ENCODE results near the gene KRTAP10-1. TPM values are rescaled to one million over a fixed set of nuclear protein-coding genes. Genes with fewer than 3 reads are reported as not detected.

KRTAP10-1 gene
- total and polyA plus RNA-seq, 2 of the 8 experiments (the other 6 are each of a cell fraction or from before 2014, with no cell fraction given), result 0.08 TPM; not detected in 1

- no peaks in the 10 kb centered on the region for H3K79me1 ChIP-seq (ENCODE audit: low read depth, low read length)
- H2AK5ac ChIP-seq (ENCODE audit: low read depth, low read length), result no peak overlapping the region
- H2BK15ac ChIP-seq (ENCODE audit: low read length), result no peak overlapping the region
- no peak overlapping the region for H2BK20ac ChIP-seq (ENCODE audit: low read length)
- no peak overlapping the region for H2AFZ ChIP-seq (ENCODE audit: low read length)
- no peak overlapping the region for H3K18ac ChIP-seq (ENCODE audit: extremely low read depth, low read length)
- DNase-seq (ENCODE audit: low read depth in 1 of 2, low spot score in 2 of 2), result no peak
- H3K4me3 ChIP-seq (ENCODE audit: extremely low read depth in 1 of 4, insufficient read depth in 2 of 4, low read depth in 3 of 4, low read length in 4 of 4), result no peak overlapping the region
- H2BK120ac ChIP-seq (replicated peaks; ENCODE audit: low read depth, low read length), result no peak overlapping the region
- no peaks in the 10 kb centered on the region for H3K79me2 ChIP-seq (ENCODE audit: control insufficient read depth in 1 of 2, insufficient read depth in 2 of 2, low read length in 2 of 2)
- H4K5ac ChIP-seq (ENCODE audit: insufficient read length, low read depth, low read length), result no peak overlapping the region
- no peaks in the 10 kb centered on the region for H3K27me3 ChIP-seq (replicated peaks in 1 of 4; ENCODE audit: control insufficient read depth in 3 of 4, extremely low read depth in 1 of 4, insufficient read depth in 3 of 4, low read length in 3 of 4)
- no peaks in the 10 kb centered on the region for H3K36me3 ChIP-seq (ENCODE audit: control insufficient read depth in 2 of 4, insufficient read depth in 4 of 4, low read length in 3 of 4)
- H3K14ac ChIP-seq (ENCODE audit: insufficient read length), result no peak overlapping the region
- H3K9ac ChIP-seq (replicated peaks in 1 of 4; ENCODE audit: extremely low read depth in 1 of 4, low read depth in 3 of 4, low read length in 3 of 4), result no peak overlapping the region
- peaks cover 3 to 4% of the 10 kb centered on the region in 2 experiments; a peak in 1 of 4 replicates for H3K9me3 ChIP-seq (ENCODE audit: insufficient read depth in 2 of 2, low read depth in 1 of 2, low read length in 1 of 2)
- no peak overlapping the region for H3K56ac ChIP-seq (replicated peaks; ENCODE audit: insufficient read length, low read depth, low read length)
- no peak overlapping the region for H2BK12ac ChIP-seq (ENCODE audit: low read depth, low read length)
- CTCF ChIA-PET (ENCODE audit: partially characterized antibody), result interaction anchor here (0.7 kb wide), 1 partner anchor 373 kb away, joined by 5 read pairs; no protein-coding TSS in a partner anchor
- POLR2A ChIA-PET (ENCODE audit: partially characterized antibody), result interaction anchor here (0.9 kb wide), 1 partner anchor 328 kb away, joined by 3 read pairs; no protein-coding TSS in a partner anchor
- no peak overlapping the region for H4K8ac ChIP-seq (ENCODE audit: extremely low read depth, insufficient read depth, low read length)
- no peaks in the 10 kb centered on the region for H3K23me2 ChIP-seq (ENCODE audit: low read depth, low read length)
- no peak for FAIRE-seq
- peaks cover 6 to 21% (median 9%) of the 10 kb centered on the region in 4 experiments for H3K4me1 ChIP-seq (replicated peaks in 1 of 4; ENCODE audit: control insufficient read depth in 3 of 4, insufficient read depth in 4 of 4, low read length in 3 of 4)
- H3K4me2 ChIP-seq (ENCODE audit: insufficient read depth in 1 of 2, low read depth in 2 of 2, low read length in 2 of 2), result no peak overlapping the region
- no peaks in the 10 kb centered on the region for H4K20me1 ChIP-seq (replicated peaks in 1 of 2; ENCODE audit: control insufficient read depth in 1 of 2, insufficient read depth in 2 of 2, low read length in 2 of 2)
- H3K4ac ChIP-seq (replicated peaks; ENCODE audit: insufficient read length, low read depth, low read length), result no peak overlapping the region
- no peak overlapping the region for H2BK5ac ChIP-seq (ENCODE audit: low read depth, low read length)
- H4K91ac ChIP-seq (replicated peaks; ENCODE audit: insufficient read length, low read length), result no peak overlapping the region
- no peak overlapping the region for H3K27ac ChIP-seq (ENCODE audit: low read depth, low read length)
- H3K23ac ChIP-seq (ENCODE audit: insufficient read length), result no peak overlapping the region
- whole genome bisulfite sequencing, 2 experiments (ENCODE audit: extremely low coverage in 1 of 2, insufficient coverage in 1 of 2, insufficient read length in 1 of 2, insufficient replicate concordance in 2 of 2, low coverage in 1 of 2, low lambda C conversion rate in 2 of 2, missing lambda C conversion rate in 1 of 2), result 64% methylated on average over 3 of the region's 3 CpGs; no CpG with 5 or more reads in 1 of the 2 experiments
- TF ChIP-seq CHD1 (IDR thresholded peaks at IDR 0.05; ENCODE audit: low read depth, low read length), result no peak
- TF ChIP-seq RXRA (IDR thresholded peaks at IDR 0.05; ENCODE audit: insufficient read depth, low read depth, low read length), result no peak
- no peak for TF ChIP-seq ATF3 (IDR thresholded peaks at IDR 0.05; ENCODE audit: insufficient read depth, low read depth, low read length)
- no peak for TF ChIP-seq CHD2 (IDR thresholded peaks at IDR 0.05; ENCODE audit: low read length)
- TF ChIP-seq MAX (IDR thresholded peaks at IDR 0.05), result no peak
- no peak for TF ChIP-seq ZNF274 (IDR thresholded peaks at IDR 0.05; ENCODE audit: borderline replicate concordance, extremely low read depth, low read length)
- no peak for TF ChIP-seq RAD21 (IDR thresholded peaks at IDR 0.05 in 1 of 2, conservative IDR thresholded peaks at IDR 0.05 in 1 of 2; ENCODE audit: low read depth in 2 of 2, low read length in 2 of 2)
- no peak for TF ChIP-seq GTF2F1 (IDR thresholded peaks at IDR 0.05; ENCODE audit: borderline replicate concordance, low read depth, low read length)
- TF ChIP-seq CREB1 (IDR thresholded peaks at IDR 0.05), result no peak
- no peak for TF ChIP-seq ATF2 (IDR thresholded peaks at IDR 0.05; ENCODE audit: low read length)
- no peak for TF ChIP-seq E2F6 (IDR thresholded peaks at IDR 0.05)
Observed at GRCh38 chr21:44544566-44544965, 4.6 kb upstream of the KRTAP10-1 start.

Data from H1 (cell line).